Right renal cortex interstitium (tissue), 3 donors: ENCODE data around the gene CYP1A2. TPM values are rescaled to one million over a fixed set of nuclear protein-coding genes. Genes with fewer than 3 reads are reported as not detected.
"Not testable (repeated sequence)": the region's sequence is repeated elsewhere in the genome, so short reads cannot be mapped to it uniquely, and the experiment has no call there.

Source experiments
- DNase-seq, 3 donors: peaks; one replicate each; pipeline ENCODE4 v3.0.0-alpha.2; 2013; ENCODE audit warnings: low read depth in 3 of 3, low spot score in 2 of 3
- polyA plus RNA-seq, 3 donors: library from polyadenylated mRNA; unstranded; fragments of 120-200 nt; gene quantifications; one replicate each; pipeline ENCODE4 v1.2.1, GENCODE V29; 2013; ENCODE audit not compliant: insufficient read length in 3 of 3

The CYP1A2 gene
- polyA plus RNA-seq, 3 donors = 0.10 to 0.18 (median 0.11) TPM

DNA sequence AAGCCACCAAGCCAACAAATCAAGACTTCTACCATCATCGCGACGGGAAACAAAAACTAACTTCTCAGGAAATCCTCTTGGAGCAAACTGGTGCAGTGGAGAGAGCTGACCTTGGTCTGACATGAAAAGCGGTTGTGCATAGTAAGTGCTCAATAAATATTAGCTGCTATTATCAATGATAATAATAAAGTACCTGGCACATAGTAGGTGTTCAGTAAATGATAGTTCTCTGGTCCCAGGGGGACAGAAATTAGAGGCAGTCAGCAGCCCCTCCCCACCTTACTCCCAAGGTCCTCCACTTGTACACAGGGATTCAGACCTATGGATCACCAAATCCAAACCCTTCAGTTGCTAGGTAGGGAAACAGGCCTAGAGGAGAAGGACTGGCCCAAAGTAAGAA lies 27.2 kb downstream of the CYP1A2 start:
- no peak for DNase-seq

DNA sequence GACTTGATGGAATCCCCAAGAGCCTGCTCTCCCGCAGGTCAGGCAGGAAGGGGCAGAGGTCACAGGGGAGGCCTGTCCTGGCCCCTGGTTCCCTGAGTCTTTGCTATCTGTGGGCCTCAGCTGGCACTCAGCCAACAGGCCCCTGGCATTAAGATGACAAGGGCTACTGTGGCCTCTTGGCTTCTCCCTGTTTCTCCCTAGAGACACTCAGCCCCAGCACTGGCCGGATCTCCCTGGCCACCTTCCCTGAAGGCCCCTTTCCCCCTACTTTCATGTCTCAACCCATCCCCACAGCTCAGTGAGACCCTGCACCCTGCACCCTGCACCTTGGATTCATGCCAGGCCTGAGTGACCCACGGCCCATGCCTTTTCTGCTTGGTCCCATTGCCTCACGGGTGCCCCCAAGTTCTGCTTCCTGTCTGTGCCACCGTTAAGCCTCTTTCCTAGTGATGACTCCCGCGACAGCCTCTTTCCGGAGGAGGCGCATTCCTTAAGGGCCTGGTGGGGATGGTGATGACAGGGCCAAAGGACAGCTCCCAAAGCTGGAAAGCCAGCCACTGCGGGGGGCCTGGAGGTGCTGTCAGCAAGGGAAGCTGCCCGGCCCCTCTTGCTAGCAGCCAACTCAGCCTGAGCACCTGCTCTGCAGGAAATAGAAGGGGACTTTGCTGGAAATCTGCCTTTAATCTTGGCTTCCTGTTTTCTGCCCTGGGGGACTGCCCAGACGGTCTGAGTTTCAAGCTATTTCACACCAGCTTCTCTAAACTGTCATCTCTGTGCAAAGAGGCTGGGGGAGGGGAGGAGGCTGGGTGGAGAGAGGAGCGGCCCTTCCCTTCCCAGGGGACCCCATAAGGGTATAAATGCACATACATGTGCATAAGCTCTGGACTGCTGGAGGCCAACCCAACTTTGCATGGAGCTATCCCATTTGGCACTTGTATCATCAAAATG lies 28.4 kb downstream of the CYP1A2 start:
- DNase-seq = no peak

DNA sequence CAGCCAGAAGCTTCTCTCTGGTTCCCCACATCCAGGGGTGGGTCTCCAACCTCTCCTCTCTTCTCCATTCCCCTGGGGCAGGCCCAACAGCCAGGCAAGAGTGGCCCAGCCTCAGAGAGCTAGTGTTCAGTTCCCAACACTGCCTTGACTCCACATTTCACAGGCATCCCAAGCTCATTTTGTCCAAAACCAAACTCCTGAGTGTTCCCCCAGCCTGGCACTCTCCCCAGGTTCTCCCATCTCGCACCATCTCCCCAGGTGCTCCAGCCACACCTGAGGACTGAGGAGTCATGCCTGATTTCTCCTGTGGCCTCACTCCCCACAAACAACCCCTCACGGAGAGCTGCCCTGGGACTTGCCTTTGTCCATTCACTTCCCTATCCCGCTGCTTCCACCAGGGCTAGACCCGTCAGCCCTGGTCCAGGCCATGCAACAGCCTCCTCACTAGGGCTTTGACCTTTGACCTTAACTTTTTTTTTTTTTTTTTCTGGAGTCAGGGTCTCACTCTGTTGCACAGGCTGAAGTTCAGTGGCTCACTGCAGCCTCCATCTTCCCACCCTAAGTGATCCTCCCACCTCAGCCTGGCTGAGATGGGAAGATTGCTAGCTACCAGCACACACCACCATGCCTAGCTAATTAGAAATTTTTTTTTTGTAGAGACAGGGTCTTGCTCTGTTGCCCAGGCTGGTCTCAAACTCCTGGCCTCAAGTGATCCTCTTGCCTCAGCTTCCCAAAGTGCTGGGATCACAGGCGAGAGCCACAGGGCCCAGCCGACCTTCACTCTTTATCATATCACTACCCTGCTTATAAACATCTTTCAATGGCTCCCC lies 29.3 kb downstream of the CYP1A2 start:
- no peak for DNase-seq

DNA sequence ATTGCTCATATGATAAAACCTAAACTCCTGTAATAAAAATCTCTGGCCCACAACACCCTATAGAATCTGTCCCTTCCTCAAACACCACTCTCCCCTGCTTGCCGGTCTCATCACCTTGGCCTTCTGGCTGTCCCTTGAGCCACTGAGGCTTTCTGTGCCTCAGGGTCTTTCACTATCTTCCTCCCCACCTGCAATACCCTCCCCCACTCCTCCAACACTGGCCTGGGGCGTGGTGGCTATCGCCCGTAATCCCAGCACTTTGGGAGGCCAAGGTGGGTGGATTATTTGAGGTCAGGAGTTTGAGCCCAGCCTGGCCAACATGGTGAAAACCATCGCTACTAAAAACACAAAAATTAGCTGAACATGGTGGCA lies 29.9 kb downstream of the CYP1A2 start:
- no peak for DNase-seq

DNA sequence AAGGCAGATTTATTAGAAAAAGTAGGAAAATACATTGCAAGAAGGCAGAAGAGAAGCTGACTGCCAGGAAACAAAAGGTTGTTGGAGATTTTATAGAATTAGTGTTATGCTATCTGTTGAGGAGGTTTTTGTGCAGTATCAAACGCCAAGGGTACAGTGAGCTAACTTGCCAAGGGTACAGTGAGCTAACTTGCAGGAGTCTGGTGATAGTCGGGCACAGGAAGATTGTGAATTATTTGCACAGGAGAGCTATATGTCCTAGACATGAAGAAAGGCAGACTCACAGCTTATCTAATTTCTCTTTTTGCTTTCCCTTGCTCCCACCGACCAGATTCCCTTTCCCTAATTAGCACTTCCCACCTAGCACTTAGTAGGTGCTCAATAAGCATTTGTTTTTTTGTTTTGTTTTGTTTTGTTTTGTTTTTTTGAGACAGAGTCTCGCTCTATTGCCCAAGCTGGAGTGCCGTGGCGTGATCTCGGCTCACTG lies 30.6 kb downstream of the CYP1A2 start:
- no peak for DNase-seq

DNA sequence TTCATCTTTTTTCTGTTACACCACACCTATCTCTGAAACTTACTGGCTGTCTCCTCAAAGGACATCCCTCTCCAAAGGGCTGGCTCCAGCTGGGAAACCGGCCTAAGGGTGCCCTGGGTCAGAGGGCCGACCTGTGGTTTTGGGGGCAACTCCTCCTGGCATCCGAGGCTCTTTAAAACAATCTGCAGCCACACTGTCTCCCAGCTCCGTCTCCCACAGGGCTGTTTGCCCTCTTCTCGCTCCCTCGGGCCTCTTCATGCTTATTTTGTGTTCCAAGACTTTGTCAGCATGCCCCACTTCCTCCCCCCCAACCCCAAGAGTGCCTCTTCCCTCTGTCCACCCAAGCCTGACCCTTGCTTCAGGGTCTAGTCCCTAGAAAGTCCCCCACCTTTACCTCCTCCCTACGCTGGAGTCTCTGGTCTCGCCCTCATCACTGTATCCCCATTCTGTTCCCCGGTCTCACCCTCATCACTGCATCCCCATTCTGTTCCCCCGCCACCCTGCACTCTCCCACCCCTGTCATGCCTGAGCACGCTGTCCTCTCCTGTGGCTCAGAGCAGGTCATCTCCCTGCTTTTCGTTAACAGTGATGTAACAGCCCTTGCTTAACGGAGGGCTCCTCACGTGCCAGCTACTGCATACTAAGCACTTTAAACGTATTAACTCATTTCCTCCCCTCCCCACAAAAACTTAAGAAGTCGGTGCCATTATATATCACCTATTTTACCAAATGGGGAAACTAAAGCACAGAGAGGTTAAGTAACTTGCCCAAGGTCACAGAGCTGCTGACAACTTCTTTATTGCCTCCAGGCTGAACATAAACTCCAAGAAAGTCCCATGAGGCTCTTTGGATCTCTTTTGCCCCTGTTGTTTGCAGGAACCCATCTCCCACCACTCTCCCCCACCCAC lies 32.1 kb downstream of the CYP1A2 start:
- DNase-seq = no peak

DNA sequence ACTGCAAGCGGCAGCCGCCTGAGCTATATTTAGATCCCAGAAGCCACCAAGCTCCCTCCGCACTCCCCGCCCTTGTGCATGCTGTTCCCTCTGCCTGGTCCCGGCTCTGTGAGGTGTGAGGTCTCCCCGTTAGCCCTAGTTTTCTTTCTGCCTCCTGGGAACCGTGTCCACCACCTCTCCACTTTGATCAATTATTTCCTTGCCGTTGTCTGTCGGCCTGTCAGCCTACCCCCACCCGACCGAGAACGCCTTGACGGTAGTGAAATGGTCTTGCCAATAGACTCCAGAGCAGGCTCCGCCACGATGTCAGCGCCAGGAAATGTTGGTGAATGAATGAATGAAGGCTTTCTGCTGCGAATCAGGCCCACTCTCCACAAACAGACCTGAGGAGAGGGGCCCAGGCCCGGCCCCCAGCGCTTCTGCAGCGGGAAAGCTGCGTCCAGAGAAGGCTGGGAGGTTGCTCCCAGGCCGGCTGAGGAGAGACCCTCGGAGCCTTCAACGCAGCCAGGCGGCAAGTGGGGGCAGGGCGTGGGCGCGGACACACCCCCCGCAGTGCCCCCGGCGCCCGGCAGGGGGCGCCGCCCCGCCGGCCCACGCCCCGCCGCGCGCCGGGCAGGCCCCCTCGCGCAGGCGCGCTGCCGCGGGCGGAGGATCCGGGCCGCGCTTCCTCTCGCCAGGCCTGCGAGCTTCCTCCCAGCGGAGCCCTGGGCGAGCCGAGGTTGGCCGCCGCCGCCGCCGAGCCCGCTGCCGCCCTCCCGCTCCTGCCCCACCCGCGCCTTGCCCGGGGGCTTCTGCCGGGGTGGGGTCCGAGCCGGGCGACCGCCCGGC lies 33.0 kb downstream of the CYP1A2 start, which contains the start of gene CSK:
Gene CSK (plus strand): TSS at position 650 of the 828 bp plus-strand sequence. CDS start 16,218 bp downstream, outside the sequence.
- no peak for DNase-seq

DNA sequence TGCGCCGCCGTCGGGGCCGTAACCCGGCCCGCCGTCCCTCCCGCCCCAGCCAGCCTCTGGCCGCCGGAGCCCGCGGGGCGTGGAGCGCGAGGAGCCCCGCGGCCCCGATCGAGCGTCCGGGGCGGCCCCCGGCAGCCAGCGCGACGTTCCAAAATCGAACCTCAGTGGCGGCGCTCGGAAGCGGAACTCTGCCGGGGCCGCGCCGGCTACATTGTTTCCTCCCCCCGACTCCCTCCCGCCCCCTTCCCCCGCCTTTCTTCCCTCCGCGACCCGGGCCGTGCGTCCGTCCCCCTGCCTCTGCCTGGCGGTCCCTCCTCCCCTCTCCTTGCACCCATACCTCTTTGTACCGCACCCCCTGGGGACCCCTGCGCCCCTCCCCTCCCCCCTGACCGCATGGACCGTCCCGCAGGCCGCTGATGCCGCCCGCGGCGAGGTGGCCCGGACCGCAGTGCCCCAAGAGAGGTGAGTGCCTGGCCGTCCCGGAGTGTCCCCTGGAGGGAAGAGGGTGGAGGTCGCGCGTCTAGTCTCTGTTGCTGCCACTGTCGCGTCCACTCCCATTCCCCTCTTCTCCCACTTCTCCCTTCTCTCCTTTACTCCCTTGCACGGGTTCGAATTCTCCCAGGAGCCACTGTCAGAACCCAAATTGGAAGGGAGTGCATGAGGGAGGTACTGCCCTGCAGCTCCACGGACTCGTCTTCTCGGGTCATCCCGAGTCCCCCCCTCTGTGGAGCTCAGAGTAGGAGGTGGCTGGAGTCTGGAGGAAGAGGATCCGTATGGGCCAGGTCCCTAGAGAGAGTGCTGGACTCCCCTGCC lies 33.8 kb downstream of the CYP1A2 start:
- no peak for DNase-seq

DNA sequence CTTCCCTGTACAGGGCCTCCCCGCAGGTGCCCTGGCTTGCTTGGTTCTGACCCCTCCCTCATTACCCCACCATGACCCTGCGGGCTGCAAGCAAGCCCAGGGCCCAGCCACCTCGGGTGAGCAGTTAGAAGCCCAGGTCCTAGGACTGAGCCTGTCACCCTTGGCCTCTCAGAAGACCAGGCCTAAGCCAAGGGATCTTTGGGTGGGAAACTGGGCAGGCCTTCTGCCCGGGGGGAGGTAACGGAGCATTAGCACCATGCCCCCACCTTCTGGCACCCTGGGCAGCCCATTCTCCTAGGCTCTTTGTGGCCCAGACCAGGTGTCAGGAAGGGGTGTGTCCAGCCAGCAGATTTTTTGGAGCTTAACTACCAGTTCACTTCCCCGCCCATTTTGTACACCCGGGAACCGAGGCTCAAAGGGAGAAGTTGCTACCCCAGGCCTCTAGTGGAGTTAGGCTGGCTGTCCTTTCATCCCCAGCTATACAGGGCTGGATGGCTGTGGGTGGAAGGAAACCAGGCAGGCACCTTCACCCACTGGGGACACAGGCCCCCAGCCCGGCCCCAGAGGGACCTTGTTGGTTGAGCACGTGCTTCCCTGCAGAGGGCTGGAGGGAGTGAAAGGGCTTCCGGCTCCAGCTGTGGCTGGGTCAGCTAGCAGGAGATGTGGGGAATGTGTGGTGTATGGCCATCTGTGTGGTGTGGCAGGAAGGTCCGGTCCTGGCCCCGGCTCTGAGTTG lies 34.6 kb downstream of the CYP1A2 start:
- no peak for DNase-seq

DNA sequence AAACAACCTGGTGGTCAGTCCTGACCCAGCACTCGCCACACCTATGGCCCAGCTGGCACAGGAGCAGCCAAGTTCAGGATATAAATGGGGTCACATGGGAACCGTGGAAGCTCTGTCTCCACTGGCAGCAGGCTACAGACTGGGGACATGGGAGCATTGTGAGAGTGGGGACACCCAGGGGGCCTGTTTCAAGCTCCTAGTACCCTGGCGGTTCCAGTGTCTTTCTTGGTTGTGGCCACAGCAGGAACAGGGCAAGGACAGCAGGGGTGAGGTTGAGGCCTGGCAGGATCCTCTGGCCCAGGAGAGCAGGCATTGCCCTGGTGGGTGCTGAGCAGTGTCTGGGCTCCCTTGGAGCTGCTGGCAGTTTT lies 35.1 kb downstream of the CYP1A2 start:
- no peak for DNase-seq

DNA sequence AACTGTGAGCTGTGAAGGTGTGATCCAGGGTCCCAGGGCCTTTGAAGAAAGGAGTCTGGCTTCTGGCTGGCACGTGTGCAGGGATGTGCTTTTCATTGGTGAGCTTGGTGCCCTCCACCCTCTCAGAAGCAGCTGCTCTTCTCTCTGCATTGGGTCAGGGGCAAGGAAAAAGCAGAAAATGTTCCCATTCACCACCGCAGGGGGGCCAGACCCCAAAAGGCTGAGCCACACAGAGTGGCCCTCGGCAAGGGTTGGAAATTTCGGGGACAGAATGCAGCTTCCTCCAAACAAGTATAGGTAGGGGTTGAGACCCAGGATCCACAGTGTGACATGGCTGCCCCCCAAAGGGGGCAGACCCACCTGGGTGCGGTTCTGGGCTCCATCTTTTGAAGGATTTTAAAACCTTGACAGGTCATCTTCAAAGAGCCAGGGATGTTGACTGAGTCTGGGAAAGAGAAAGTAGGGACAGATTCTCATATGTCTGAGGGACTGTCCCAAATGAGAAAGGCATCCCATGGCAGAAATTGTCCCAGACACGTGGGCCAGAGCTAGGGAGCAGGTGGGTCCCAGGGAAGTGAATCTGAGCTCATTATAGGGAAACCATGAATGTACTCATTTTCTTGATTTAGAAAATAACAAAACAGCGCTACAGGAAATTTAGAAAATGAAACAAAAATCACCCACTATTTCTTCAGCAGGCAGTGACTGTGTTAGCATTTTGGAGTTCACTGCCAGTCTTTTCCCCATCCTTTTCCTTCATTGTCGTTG lies 36.0 kb downstream of the CYP1A2 start:
- DNase-seq = no peak

DNA sequence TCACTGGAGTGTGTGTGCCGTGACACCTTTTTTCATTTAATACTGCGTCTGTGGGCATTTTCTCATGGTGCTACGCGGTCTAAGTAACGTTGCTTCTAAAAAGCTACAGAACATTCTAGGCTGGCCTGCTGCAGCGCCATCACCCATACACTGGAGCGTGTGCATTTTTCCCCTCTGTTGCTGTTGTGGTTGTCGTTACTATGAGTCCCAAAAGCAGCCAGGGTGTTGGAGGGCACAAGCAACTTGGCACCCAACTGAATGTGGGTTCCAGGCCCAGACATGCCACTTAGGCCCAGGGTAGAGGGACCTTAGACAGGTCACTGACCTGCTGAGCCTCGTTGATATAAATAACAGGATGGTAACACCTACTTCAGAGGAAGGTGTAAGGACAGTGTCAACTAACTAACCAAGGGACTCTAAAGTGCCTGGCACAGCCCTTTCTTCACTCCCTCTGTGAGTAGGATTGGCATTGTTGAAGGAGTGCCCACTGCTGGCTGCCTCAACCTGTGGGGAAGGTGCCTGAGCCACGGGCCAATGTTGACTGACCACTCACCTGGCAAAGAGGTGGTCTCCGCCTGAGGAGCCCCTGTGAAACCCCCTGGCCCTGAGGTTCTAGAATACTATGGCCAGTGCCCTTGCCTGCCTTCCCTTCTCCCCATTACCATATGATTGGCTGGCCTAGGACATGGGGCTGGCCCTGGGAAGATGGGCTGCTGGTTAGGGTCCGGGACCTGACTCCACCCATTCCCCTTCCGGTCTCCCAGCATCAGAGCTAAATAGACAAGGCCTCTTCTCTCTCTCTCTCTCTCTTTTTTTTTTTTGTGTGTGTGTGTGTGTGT lies 36.8 kb downstream of the CYP1A2 start:
- no peak for DNase-seq

DNA sequence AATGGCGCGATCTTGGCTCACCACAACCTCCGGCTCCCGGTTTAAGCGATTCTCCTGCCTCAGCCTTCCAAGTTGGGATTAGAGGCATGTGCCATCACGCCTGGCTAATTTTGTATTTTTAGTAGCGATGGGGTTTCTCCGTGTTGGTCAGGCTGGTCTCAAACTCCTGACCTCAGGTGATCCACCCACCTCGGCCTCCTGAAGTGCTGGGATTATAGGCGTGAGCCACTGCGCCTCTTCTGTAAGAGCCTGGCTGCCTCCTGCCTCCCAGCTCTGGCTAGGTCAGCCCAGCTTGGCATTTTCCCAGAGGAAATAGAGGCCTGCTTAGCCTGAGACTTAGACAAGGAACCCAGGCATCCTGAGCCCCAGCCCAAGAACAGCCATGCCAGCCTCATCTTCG lies 37.4 kb downstream of the CYP1A2 start:
- not testable (repeated sequence) for DNase-seq

DNA sequence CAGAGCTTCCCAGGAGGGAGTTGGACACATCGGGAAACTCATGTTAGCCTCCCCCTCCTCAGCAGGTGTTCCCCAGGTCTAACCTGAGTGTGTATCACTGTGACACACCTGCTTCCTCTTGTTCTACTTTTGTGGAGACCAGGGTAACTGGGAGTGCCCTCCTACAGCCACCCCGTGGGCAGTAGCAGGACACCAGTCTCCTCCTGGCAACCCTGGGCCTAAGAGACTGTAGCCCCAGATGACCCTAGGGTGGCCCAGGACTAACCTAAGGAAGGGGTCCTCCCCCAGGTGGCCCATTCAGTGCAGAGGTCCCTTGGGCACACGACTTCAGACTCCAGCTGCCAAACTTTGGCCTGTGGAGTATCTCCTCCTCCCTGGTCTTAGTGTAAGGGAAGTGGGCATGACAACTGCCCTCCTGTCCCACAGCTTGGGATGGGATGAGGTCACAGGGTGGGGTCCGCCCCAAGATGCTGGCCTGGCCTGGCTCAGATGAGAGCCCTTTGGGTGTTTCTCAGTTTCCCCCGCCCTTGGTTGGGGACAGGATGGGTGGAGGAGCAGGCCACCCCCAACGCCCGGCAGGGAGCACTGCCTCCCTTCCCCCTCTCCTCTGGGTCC lies 38.0 kb downstream of the CYP1A2 start:
- DNase-seq = no peak

DNA sequence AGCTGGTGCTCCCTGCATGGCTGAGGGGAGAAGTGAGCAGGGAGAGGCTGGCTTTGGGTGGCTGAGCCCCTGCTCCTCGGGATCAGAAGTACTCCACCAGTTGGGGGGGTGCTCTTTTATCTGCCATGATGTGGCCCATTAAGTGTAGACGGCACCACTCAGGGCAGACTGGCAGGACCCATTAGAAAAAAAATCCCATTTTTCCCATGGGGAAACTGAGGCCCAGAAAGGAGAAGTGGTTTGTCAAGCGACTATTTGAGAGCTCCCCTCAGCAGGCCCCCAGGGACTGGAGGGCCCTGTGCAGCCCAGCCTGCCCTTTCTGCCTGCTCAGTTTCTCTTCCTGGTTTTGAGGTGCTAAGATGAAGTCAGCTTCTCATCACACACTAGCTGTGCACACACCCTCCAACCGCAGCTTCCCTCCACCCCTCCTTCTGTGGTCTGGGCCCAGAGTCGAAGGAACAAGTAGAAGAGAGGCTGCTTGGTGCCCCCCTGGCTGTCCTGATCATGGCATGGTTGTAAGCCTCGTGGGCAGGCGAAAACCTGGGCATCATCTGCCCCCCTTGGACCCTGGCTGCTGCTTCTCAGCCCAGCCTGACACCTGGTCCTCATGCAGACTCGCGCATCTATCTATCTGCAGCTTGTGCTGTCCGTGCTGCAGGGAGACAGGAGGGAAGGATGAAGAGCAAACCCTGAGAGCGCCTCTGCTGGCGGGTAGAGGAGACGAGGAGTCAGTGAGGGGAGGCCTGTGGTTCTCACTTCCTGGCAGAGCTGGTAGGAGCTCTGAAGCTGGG lies 38.8 kb downstream of the CYP1A2 start:
- DNase-seq = no peak
